ENCODE data around the gene KIAA0319L.

KIAA0319L gene

DNA sequence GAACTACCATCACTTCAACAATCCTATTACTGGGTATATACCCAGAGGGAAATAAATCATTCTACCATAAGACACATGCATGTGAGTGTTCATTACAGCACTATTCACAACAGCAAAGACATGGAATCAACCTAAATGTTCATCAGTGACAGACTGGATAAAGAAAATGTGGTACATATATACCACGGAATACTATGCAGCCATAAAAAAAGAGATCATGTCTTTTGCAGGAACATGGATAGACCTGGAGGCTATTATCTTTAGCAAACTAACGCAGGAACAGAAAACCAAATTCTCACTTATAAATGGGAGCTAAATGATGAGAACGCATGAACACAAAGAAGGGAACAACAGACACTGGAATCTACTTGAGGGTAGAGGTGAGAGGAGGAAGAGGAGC is 39.0 kb downstream of the KIAA0319L start:
- TF ChIP-seq LEF1 (IDR thresholded peaks at IDR 0.05; ENCODE audit: borderline replicate concordance), result no peak
- TF ChIP-seq FOXM1 (IDR thresholded peaks at IDR 0.05; ENCODE audit: borderline replicate concordance), result no peak
- TF ChIP-seq FOXA1 (IDR thresholded peaks at IDR 0.05), result no peak
- no peak for TF ChIP-seq SP1 (IDR thresholded peaks at IDR 0.05)
- POLR2A ChIA-PET, result no interaction called here
- DNase-seq (ENCODE audit: extremely low spot score), result no peak
- CTCF ChIA-PET, result interaction anchor here (0.6 kb wide), 1 partner anchor 227 kb away, joined by 3 read pairs; no protein-coding TSS in a partner anchor

DNA sequence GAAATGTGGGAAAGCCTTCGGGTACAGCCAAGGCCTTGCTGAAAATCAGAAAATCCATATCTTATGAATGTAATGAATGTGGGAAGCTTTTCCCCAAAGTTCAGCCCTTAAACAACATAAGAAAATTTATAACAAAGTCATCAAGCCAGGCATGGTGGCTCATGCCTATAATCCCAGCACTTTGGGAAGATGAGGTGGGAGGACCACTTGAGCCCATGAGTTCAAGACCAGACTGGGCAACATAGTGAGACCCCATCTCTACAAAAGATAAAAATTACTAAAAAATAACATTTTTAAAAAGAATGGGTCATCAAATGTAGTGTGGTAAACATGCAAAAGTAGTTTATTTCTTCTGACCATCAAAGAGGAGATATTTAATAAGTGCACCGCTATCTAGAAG is 45.9 kb downstream of the KIAA0319L start:
- POLR2A ChIA-PET, result no interaction called here

DNA sequence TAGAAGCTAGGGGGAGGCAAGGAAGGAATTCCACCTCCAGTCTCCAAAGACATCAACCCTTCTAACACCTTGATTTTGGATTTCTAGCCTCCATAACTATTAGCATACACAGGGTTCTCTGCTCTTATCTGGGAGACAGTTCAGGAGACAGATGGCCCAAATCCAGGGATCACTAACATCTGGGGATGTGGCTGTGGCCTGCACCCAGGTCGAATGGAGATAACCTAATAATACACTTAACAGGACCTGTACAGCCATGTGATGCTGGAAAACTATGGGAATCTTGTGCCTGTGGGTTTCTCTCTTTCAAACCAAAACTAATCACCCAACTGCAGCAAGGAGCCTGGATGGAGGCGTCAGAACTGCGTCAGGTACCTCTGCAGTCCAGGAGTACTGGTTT is 47.6 kb downstream of the KIAA0319L start:
- ChIA-PET POLR2A (no interaction called here), CTCF (no interaction called here)
- no peak for TF ChIP-seq L3MBTL2 (conservative IDR thresholded peaks at IDR 0.05)
- DNase-seq (ENCODE audit: extremely low spot score), result no peak

More for the DNA sequence above, 45.9 kb downstream of the KIAA0319L start:
- TF ChIP-seq HDGF (IDR thresholded peaks at IDR 0.05; ENCODE audit: borderline replicate concordance), result no peak
- no peak for TF ChIP-seq ZNF384 (IDR thresholded peaks at IDR 0.05)
- TF ChIP-seq FOXK2 (IDR thresholded peaks at IDR 0.05), result no peak
- no peak for TF ChIP-seq TARDBP (IDR thresholded peaks at IDR 0.05)
- TF ChIP-seq CTBP1 (IDR thresholded peaks at IDR 0.05; ENCODE audit: borderline replicate concordance), result no peak
- TF ChIP-seq FOXM1 (IDR thresholded peaks at IDR 0.05; ENCODE audit: borderline replicate concordance), result no peak
- TF ChIP-seq SP1 (IDR thresholded peaks at IDR 0.05), result no peak
- TF ChIP-seq FOXA1 (IDR thresholded peaks at IDR 0.05), result no peak
- no peak for TF ChIP-seq L3MBTL2 (conservative IDR thresholded peaks at IDR 0.05)
- no peak for TF ChIP-seq ARNT (IDR thresholded peaks at IDR 0.05)
- TF ChIP-seq SUZ12 (IDR thresholded peaks at IDR 0.05), result no peak
- no peak for TF ChIP-seq LEF1 (IDR thresholded peaks at IDR 0.05; ENCODE audit: borderline replicate concordance)
- no peak for TF ChIP-seq ELF4 (IDR thresholded peaks at IDR 0.05)
- no peak for TF ChIP-seq NFRKB (IDR thresholded peaks at IDR 0.05)
- TF ChIP-seq, protein P1, sequence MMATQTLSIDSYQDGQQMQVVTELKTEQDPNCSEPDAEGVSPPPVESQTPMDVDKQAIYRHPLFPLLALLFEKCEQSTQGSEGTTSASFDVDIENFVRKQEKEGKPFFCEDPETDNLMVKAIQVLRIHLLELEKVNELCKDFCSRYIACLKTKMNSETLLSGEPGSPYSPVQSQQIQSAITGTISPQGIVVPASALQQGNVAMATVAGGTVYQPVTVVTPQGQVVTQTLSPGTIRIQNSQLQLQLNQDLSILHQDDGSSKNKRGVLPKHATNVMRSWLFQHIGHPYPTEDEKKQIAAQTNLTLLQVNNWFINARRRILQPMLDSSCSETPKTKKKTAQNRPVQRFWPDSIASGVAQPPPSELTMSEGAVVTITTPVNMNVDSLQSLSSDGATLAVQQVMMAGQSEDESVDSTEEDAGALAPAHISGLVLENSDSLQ (IDR thresholded peaks at IDR 0.05), result no peak
- TF ChIP-seq BHLHE40 (IDR thresholded peaks at IDR 0.05; ENCODE audit: borderline replicate concordance), result no peak
- CTCF ChIA-PET, result no interaction called here
- DNase-seq (ENCODE audit: extremely low spot score), result no peak

DNA sequence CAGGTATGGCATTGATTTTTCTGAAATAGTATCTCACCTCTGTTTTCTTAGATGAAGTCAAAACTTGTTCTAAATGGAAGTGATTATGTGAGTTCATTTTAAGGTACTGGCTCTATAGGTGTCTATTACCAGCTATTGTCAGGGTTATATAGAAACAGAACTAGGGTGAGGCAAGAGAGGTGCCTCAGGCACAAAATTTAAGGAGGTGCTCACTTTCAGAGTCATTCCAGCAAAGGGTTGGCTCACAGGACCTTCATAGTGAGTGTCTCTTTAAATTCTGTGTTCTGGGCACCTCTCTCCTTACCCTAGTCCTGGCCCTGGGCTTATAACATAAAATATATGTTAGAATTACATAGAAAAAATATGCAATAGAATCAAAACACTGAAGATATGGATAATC is 49.3 kb downstream of the KIAA0319L start:
- ChIA-PET POLR2A (no interaction called here), CTCF (no interaction called here)
- DNase-seq (ENCODE audit: extremely low spot score), result no peak
- TF ChIP-seq LEF1 (IDR thresholded peaks at IDR 0.05; ENCODE audit: borderline replicate concordance) (no peak), SP1 (IDR thresholded peaks at IDR 0.05) (no peak), FOXK2 (IDR thresholded peaks at IDR 0.05) (no peak), CTBP1 (IDR thresholded peaks at IDR 0.05; ENCODE audit: borderline replicate concordance) (no peak), BHLHE40 (IDR thresholded peaks at IDR 0.05; ENCODE audit: borderline replicate concordance) (no peak), L3MBTL2 (conservative IDR thresholded peaks at IDR 0.05) (no peak)

DNA sequence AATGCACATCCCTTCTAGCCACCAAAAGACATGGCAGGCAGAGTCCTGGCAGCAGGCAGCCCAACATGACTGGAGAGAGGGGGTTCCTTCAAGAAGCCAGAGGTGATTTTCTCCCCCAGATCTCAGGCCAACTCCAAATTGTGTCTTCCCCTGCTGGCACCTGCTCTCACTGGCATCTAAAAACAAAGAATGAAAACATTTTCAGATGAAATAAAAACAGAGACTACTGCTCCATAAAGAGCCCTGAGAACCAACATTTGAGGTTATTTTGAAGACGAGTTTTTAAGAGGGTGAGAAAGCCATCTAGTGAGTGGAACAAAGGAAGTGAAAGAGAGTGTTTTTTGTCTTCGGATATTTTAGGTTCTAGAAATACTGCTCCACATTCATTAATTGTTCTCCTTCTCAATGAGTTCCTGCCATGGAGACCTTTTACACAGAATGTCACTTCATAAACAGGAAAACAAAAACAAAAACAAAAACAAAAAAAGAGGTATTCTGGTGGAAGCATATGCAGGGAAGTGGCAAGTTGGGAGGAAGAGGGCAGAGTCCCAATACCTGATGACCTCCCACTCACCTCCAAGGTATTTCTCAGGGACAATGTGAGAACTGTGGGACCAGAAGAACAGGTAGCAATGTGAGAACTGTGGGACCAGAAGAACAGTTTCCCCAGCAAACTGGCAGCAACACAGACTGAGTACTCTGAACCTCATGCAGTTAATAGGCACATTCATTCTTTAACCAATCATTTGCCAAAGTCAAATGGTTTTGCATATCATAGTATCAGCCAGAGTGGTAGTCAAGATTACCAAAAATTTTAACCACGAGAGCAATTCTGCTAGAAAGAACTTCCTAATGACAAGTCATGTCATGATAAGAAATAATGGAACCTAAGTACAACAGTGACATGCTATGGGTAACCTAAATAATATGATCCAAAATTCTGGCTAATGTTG is 50.0 kb downstream of the KIAA0319L start:
- POLR2A ChIA-PET, result no interaction called here
- CTCF ChIA-PET, result interaction anchor here (0.6 kb wide), 1 partner anchor 41 kb away, joined by 6 read pairs; no protein-coding TSS in a partner anchor
- no peak for DNase-seq (ENCODE audit: extremely low spot score)
- no peak for TF ChIP-seq SUZ12 (IDR thresholded peaks at IDR 0.05)
- TF ChIP-seq FOXK2 (IDR thresholded peaks at IDR 0.05), result no peak

DNA sequence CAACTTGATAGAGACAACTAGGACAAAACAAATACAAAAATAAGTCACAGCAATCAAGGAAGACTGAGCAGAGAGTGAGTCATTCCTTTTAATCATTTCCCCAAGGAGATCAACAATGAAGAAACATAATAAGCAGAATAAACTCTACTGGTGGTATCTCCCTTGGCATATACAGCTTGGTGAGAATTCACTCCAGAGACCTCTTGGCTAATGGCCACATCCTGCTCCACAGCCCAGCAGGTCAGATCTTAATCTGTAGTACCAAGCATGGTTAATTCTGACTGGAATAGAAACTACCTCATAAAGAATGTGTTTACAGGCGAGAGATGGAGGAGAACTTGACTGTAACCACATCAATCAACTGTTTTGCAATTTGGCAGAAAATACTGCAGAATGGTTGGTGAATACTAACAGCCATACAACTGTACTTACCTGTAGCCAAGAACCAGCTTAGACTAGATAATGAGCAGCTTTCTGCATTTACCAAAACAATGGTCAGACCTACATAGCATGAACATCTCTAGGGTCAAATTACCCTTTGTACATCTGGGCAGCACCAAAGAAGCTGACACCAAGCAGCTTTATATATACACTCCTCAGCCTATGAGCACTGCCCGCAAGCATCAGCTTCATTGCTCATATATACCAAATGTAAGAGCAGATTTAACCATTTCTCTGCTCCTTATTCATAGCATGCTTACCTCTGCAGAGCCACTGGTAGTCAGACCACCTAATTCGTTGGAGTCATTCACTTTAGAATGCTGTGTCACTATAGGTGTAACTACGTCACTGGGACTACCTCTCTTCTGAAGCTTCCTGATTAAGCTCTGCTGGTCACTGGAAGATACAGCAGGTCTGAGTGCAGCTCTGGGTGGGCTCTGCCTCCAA is 51.0 kb downstream of the KIAA0319L start:
- TF ChIP-seq, protein P1 (IDR thresholded peaks at IDR 0.05), result peak; percentile 37
- TF ChIP-seq HDGF (IDR thresholded peaks at IDR 0.05; ENCODE audit: borderline replicate concordance), result no peak
- CTCF ChIA-PET, result interaction anchor here (0.6 kb wide), 1 partner anchor 42 kb away, joined by 6 read pairs; no protein-coding TSS in a partner anchor
- no peak for DNase-seq (ENCODE audit: extremely low spot score)
- POLR2A ChIA-PET, result no interaction called here

DNA sequence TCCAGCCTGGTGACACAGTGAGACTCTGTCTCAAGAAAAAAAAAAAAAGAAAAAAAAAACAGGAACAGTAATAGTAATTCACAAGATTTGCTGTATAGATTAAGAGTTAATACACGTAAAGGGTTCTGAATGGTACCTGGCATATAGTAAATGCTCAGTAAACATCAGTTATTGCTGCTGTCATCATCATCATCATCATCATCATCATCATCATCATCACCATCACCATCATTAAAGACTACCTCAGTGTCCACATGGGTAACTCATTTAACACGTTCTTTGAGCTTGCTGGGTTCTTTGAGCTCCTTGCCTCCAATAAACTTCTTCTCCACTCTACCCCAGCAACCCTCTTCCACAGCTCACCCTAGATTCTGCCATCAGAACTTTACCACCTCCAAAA is 55.0 kb downstream of the KIAA0319L start:
- no peak for DNase-seq (ENCODE audit: extremely low spot score)
- TF ChIP-seq FOXA1 (IDR thresholded peaks at IDR 0.05) (no peak), SP1 (IDR thresholded peaks at IDR 0.05) (no peak), FOXM1 (IDR thresholded peaks at IDR 0.05; ENCODE audit: borderline replicate concordance) (no peak), FOXK2 (IDR thresholded peaks at IDR 0.05) (no peak), L3MBTL2 (conservative IDR thresholded peaks at IDR 0.05) (no peak), CTBP1 (IDR thresholded peaks at IDR 0.05; ENCODE audit: borderline replicate concordance) (no peak), ELF4 (IDR thresholded peaks at IDR 0.05) (no peak), ARNT (IDR thresholded peaks at IDR 0.05) (no peak), ZNF384 (IDR thresholded peaks at IDR 0.05) (no peak), HDGF (IDR thresholded peaks at IDR 0.05; ENCODE audit: borderline replicate concordance) (no peak), SUZ12 (IDR thresholded peaks at IDR 0.05) (no peak), BHLHE40 (IDR thresholded peaks at IDR 0.05; ENCODE audit: borderline replicate concordance) (no peak), LEF1 (IDR thresholded peaks at IDR 0.05; ENCODE audit: borderline replicate concordance) (no peak)
- TF ChIP-seq, protein P1 (IDR thresholded peaks at IDR 0.05), result no peak
- CTCF ChIA-PET, result no interaction called here
- POLR2A ChIA-PET, result no interaction called here
